Germinal center (tissue), 1 donor: ENCODE measurements around the gene VGLL4.
"Not testable (repeated sequence)": the region's sequence is repeated elsewhere in the genome, so short reads cannot be mapped to it uniquely, and the experiment has no call there.

ENCODE experiments used
- DNase-seq: peaks from one replicate; pipeline ENCODE4 v3.0.0; 2012; ENCODE audit warnings: mixed read lengths, low spot score

Gene VGLL4, protein sequence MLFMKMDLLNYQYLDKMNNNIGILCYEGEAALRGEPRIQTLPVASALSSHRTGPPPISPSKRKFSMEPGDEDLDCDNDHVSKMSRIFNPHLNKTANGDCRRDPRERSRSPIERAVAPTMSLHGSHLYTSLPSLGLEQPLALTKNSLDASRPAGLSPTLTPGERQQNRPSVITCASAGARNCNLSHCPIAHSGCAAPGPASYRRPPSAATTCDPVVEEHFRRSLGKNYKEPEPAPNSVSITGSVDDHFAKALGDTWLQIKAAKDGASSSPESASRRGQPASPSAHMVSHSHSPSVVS

DNA sequence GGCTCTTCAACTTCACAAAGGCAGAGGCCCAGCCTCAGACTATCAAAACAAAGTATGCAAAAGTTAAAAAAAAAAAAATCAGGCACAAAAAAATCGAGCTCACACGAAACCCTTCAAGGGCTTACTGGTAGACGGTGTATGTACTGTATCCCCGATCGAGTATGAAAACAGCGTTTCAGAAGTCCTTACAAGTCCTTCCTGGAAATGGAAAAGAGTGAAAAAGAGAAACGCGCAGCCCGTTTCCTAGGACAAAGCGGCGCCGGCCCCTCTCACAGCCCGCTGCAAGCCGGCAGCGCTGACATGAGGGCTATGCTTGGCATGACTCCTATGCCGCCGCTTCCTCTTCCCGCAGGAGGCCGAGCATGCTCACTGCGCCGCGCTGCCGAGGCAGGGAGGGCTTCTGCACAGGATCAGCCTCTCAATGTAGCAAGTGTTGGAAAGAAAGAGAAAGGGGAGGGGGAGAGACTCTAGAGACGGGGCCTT is at the start of gene VGLL4:
Gene VGLL4 (minus strand): TSS at position 311 of the 483 bp plus-strand sequence. CDS start 397 bp downstream, outside the sequence.
- DNase-seq = peak; percentile 80

DNA sequence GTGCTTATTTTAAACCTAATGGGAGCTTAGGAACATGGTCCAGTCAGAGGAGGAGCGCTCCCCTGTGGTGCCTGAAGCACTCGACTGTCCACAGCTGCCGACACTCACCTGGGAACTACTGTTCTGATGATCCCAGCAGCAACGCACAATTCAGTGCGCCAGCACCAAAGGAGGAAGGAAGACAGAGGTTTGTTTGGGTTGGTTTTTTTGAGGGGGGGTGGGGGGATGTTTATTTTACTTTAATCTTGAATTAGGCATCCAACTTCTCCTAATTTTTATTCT is 48.8 kb upstream of the VGLL4 start:
- no peak for DNase-seq

DNA sequence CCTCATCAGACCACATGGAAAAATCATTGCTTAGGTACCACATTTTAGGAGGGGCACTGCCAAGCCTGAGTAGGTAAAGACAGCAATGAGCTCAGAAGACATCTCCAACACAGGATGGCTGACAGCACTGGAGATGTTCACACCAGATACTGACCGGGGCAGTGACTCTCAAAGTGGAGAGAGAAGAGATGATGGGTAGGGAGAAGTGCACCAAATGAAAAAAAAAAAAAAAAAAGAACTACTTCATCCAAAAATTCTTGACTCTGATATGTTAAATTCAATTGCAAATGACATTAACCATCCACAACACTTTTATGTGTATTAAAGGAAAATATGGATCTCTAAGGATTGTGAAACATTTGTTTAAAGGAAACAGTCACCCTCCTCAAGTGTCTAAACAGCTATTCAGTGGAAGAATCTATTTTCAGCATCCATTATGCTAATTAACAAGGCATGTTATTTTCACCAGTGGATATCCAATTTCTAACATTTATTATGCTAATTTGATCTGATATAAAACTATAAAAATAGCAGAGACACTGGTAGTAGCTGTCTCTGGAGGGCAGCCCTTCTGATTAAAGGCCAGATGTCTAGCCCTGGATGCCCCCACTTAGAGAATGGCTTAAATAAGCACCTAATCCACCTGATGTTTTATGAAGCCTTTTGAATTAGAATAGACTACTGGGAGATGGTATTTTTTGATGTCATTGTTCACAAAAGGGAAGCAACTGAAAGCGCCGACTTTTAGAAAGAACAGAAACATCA is 48.2 kb upstream of the VGLL4 start:
- DNase-seq = no peak

DNA sequence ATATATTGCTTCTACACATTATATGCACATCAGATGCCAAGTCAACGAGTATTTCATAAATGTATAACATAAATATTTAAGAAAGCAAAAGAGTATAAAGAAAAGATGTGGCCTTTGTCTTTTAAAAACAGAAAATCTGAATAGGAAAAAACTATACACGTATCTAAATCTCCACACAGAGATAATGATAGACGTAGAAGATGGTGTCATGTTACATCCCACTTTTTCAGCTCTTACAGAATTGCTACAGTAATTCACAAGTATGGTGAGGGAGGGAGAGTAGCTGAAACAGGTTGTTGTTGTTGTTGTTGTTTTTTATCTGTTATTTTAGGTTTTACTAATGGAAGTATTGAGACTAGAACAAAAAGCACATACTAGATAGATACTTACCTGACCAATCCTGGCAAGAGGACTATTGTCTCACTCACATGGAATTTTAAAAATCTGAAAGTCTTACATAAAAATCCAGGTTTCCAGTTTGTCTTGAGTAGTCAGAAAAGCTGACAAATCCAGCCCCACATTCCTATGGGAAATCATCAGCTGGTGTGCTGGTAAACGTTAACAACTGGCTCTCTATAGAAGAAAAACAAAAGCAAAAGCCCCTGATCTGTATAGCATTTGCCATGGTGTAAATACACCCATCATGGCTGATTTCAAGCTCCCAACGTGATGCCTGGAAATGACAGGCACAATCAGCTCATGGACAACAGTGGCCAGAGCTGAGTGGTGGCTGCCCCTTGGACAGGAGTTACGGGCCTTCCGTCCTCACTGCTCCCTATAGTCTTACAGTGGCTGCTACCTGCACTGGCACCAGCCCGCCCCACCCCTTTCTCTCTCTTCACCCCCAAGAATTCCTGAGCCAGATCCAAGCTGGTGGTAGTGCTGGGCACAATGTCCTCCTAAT is 47.4 kb upstream of the VGLL4 start:
- no peak for DNase-seq

DNA sequence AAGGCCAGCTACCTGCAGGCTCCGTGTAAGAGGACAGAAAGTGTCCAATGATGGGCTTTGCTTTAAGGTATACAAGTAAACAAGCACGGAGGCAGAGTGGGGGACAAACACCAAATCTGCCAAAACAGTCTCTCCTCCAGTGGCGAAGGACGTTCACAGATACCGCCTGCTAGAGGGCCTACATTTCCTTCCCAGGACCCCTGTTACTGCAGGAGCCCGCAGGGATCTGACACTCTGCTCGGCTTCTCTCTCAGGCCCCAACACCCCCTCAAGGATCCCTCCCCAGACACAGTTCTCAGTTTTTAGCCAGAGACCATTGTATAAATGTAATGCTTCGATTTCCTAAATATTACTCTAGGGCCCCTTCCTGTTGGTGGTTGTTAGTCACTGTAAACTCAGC is 46.0 kb upstream of the VGLL4 start:
- DNase-seq = no peak

DNA sequence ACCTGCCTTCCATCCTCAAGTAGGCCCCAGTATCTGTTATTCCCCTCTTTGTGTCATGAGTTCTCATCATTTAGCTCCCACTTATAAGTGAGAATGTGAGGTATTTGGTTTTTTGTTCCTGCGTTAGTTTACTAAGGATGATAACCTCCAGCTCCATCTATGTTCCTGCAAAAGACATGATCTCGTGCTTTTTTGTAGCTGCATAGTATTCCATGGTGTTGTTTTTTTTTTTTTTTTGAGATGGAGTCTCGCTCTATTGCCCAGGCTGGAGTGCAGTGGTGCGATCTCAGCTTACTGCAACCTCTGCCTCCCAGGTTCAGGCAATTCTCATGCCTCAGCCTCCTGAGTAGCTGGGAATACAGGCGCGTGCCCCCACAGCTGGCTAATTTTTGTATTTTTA is 41.3 kb upstream of the VGLL4 start:
- DNase-seq = not testable (repeated sequence)

DNA sequence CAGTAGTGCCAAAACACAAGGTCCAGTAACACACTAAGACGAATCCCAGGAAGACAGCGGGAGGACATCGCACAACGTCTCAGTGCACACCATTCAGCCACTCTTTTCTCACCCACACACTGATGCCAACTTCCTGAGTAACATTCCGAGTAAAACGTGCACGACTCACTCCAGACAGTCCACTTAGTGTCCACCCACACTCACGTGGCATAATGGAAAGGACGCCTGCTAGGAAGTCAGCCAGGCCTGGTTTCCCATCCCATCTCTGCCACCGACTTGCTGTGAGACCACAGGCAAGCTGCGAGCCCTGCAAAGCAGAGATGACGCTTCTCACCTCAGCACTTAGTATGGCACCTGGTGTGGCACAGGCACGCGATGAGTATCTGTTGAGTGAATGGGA is 36.8 kb upstream of the VGLL4 start:
- DNase-seq = no peak

DNA sequence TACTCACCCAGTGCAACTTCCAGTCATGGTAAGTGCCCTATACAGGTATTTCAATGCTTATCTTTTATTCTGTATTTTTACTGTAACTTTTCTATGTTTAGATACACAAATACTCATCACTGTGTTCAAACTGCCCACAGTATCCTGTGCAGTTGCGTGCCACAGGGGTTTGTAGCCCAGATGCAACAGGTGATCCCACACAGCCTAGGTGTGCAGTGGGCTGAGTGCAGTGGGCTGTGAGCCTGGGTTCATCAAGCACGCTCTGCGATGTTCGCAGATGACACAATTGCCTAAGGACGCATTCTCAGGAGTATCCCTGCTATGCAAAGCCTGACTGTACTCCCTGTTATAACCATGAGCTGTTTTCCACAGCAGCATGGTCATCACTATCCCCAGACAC is 36.2 kb upstream of the VGLL4 start:
- DNase-seq = no peak

DNA sequence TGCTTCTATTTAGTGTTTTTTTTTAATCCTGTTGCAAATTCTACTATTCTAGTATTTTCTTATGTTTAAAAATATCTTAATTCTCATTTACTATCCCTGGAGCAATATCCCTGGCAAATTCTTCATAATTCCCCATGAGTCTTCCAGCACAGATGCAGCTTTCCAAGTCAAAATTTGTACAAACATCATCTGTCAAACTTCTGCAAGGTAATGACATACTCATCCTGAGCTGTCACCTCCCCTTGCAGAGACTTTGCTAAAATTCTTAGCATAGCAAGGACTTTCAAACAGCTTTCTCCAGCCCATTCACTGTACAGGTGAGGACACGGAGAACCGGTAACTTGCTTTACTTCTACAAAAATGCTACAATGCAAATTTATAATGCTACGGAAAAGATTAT is 28.6 kb upstream of the VGLL4 start:
- DNase-seq = no peak

DNA sequence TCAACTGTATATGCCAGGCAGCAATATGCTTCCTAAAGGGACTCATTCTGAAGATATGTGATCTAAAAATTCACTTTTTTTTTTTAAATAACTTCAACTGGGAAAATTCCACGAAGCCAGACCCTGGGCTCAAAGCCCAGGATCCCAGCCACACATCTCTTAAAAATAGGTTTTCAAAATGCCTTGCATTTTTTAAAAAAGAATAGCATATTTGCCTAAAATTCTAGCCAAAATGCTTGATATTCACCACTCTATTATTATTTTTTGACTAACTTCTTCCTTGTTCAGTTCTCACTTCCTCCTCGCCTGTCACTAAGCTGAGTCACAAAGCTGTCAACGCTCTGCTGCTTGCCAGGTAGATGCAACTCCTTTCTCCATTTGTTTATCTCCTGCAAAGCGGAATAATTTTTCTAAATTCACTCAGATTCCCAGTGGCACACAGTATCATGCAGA is 28.0 kb upstream of the VGLL4 start:
- peak; percentile 52 for DNase-seq

DNA sequence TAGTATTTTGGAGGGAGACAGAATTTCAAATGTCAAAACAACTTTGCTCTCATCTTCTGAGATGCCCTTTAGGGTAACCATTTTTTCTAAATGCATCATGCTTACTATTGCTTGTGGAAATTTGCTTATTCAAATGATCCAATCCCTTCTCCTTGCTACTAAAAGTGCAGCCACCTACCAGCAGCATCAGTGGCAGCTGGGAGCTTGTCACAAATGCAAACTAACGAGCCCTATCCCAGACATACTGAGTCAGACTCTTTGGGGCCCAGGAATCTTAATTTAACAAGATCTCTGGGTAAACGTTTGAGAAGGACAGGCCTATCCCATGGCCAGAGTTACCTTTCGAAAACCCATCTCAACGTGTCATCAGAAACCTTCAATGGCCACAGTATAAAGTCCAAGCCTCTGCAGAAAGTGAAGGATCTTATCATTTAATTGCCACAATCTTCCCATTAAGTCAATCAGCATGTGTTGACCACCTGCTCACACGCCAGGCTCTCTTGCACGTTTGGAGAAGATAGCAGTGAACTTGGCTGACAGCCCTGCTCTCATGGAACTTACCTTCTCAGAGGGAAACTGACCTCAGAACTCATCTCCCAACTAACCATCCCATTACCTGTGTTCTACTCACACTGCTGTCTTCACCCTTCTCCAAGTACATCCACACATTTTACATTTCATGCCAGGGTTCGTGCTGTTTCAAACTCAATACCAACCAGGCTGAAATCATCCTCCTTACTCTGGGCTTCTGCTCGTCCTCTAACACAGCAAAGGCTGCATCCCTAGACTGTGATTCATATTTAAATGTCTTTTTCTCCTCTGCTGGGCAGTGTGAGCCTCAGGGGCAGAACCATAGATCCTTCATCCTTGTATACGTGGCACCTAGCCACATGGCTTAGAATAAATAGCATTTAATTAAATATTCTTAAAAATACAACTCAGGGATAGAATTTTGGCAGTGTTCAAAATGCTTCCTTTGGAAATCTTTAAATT is 24.8 kb upstream of the VGLL4 start:
- no peak for DNase-seq

DNA sequence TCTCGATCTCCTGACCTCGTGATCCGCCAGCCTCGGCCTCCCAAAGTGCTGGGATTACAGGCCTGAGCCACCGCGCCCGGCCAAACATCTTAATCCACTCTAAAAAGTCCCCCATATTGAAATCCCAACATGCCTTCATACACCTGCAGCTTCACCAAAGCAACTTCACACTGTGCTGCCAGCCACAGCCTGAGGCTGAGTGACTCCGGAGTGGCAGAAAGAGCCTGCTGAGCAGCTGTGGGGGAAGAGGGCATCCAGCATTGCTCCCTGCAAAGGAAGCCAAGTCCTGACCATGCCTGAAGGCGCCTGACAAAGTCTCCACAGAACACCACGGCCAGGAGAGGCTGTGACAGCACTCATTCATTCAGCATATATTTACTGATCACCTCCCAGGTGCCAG is 21.6 kb upstream of the VGLL4 start:
- no peak for DNase-seq

DNA sequence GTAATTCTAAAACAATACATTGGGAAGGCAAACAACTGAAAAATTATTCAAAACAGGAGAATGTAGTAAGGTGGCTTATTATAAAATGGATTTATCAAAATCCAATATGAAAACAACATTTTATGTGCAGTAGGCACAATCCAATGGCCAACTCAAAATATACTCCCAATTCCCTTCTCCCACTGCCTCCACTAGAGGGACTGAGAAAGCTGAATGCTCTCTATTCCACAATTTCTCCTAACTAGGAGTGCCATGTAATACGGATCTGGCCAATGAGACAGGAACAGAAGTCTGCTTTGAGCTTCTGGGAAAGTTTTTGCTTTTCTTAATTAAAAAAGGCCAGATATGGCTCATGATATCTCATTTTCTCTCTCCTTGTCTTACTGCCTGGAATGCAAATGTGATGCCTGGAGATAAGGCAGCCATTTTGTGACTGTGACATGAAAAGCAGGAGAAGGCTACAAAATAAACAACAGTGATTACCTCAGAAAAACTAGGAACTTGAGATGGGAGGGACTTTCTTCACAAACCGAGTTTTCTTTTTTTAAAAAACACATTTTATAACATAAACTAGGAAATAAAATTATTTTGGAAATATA is 18.8 kb upstream of the VGLL4 start:
- DNase-seq = no peak

DNA sequence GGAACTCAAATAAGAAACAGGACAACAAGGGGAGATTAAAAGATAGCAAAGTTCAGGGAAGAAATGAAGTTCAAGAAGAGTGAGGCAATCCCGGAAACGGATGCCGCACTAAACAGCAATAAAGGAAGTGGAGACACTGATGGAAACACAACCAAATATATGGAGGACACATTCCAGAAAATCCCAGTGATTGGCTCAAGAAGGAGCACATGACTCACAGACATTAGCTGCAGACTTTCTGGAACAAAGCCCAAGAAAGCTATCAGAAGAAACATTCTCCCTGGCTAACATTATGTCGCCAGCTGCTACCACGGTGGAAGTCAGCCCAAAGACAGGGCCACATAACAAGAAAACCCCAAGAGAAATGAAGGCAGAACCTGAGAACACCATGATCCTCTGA is 18.1 kb upstream of the VGLL4 start:
- no peak for DNase-seq

DNA sequence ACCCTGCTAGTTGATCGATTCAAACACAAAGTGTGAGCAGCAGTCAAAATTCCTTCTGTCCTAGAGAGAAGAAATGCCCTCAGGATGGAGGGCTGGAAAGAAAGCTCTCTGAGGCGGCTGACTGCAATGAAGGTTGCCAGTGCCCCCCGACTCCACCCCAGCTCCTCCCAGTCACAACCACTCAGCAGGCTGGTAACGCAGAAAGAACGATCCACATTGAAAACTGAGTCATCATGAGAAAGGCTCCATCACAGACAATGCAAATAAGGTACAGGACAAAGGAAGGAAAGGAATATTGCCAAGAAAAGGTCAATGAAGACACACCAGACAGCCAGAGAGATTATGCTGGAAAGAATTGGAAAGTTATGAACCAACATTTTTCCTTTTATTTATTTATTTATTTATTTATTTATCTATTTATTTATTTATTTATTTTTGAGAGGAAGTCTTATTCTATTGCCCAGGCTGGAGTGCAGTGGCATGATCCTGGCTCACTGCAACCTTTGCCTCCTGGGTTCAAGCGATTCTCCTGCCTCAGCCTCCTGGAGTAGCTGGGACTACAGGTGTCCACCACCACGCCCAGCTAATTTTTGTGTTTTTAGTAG is 17.4 kb upstream of the VGLL4 start:
- DNase-seq = no peak

DNA sequence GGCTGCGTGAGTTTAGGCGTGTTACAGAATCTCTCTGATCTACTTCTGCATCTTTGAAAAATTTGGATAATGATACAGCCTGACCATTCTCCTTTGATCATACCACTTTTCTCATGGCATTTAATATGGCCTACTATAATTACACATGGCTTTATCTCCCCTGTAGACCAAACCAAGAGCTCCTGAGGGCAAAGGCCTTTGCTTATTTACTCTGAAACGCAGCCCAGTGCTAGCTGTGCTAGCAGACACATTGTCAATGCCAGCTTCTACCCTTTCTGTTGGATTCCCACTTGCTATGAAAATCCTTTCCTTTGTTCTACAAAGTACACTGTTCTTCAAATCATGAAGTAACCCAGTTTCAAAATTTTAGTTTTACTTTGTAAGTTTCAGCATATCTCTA is 16.5 kb upstream of the VGLL4 start:
- DNase-seq = no peak

DNA sequence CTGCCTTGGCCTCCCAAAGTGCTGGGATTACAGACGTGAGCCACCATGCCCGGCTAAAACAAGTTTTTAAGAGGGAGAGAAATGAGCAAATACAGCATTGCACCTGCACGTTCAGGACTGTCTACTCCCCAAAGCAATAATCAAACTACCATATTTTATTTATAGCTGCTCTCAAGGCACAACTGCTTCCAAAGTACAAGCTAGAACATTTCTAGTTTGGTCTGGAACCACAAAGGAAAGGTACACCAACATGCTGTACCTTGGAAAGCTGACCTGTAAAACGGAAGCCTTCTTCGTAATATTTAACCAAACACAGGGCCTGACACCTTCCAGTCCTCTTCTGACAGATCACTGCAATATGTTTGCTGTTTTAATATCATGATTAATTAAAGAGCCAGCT is 14.5 kb upstream of the VGLL4 start:
- no peak for DNase-seq

DNA sequence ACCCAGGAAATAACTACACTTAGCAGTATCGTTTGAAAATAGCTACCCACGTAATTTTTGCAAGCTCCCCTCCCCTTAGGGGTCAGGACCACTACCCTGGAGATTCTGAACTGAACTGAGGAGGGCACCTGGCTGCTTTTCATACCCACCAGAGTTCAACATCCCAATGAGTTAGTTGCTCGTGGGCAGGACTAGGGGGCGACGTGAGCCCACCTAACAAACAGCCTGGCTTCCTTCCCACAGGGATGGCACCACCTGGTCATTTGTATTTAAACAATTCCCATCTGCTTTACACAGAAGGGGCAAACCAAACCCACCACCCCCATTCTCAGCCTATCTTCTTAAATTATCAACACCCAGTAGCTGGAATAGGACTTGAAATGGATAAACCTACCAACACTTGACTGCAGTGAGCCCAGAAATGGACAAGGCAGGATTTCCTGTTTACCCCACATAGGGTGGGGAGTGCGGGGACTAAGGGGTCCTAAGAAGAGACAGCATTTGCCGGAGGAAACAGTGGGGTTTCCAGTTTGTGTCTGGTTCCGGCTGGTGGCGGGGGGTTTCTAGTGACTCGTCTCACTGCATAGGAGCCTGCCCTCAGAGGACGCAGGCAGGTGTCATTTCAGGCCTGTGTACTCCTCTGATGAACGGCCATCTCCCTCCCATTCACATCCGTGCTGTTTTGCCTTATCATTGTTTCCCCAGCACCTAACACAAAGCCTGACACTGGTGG is 11.6 kb upstream of the VGLL4 start:
- peak; percentile 16 for DNase-seq

DNA sequence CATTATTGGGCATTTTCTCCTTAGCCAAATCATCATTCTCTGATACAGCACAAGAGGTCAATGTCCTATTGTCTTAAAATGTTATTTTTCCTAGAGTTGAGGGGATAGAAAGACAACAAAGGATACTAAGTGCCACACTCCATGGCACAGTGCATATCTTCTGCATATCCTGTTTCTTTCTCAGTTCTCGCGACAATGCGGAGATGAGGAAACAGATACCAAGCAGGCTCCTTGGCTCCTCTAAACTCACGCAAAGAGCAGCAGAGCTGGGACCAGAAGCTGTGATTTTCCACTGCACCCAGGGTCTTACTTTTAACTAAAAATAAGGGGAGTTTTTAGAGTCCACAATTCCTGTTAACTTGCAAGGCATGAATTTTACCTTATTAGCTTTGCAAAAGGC is 10.5 kb upstream of the VGLL4 start:
- DNase-seq = no peak
